Stimulated activated naive CD8-positive, alpha-beta T cell treated with anti-CD3 and anti-CD28 coated beads, Interleukin-15, amount 100 ng/mL, for 72 hours (primary cell): Measurements from ENCODE around the gene EIF4E1B.
A peak's percentile ranks its signal among the peaks of the same experiment; 100 is the strongest.
"Not testable (repeated sequence)": the region's sequence is repeated elsewhere in the genome, so short reads cannot be mapped to it uniquely, and the experiment has no call there.

Experiments
- ATAC-seq: fragments of 150-1000 bp; cut with Tn5 transposase; 2 replicates; pipeline ENCODE4 v1.10.0; 2021; ENCODE audit warnings: mild to moderate bottlenecking, moderate library complexity
- DNase-seq, 2 donors: peaks; one replicate each; pipeline ENCODE4 v3.0.0; 2021 to 2022
- H3K27ac Mint-ChIP-seq, 2 donors: one replicate each; pipeline ENCODE4 v1.8.0; 2022; ENCODE audit warnings: mild to moderate bottlenecking in 2 of 2, mixed read lengths in 2 of 2, moderate library complexity in 2 of 2
- H3K27me3 Mint-ChIP-seq: one replicate; pipeline ENCODE4 v1.8.0; 2022; ENCODE audit warnings: mixed read lengths
- H3K4me1 Mint-ChIP-seq: one replicate; pipeline ENCODE4 v1.8.0; 2022; ENCODE audit warnings: mild to moderate bottlenecking, mixed read lengths
- H3K4me3 Mint-ChIP-seq, 2 donors: one replicate each; pipeline ENCODE4 v1.8.0; 2022; ENCODE audit warnings: mild to moderate bottlenecking in 2 of 2, mixed read lengths in 2 of 2, moderate library complexity in 1 of 2
- H3K9me3 Mint-ChIP-seq, 2 donors: one replicate each; pipeline ENCODE4 v1.8.0; 2022; ENCODE audit warnings: mixed read lengths in 2 of 2

The EIF4E1B gene, protein sequence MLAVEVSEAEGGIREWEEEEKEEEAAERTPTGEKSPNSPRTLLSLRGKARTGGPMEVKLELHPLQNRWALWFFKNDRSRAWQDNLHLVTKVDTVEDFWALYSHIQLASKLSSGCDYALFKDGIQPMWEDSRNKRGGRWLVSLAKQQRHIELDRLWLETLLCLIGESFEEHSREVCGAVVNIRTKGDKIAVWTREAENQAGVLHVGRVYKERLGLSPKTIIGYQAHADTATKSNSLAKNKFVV

GRCh38 chr5:176629853-176630680, at the start of gene EIF4E1B, which contains the start of gene SNCB:
Gene EIF4E1B, plus strand, starts transcription at chr5:176630675. Its CDS starts 12,113 bp downstream, at chr5:176642788.
Gene SNCB, minus strand, starts transcription at chr5:176630534. Its CDS starts 880 bp downstream, at chr5:176629654.
- peaks cover 43% of the 10 kb centered on the region for H3K4me1 Mint-ChIP-seq
- peak within 1 kb of the TSS; percentile 46 to 71 for H3K4me3 Mint-ChIP-seq
- ATAC-seq (peak; percentile 90), DNase-seq (peak; percentile 60 to 68)
- H3K9me3 Mint-ChIP-seq: no peaks in the 10 kb centered on the region
- no peak within 1 kb of the TSS for H3K27ac Mint-ChIP-seq
- H3K27me3 Mint-ChIP-seq: peaks cover 98% of the 10 kb centered on the region

DNA sequence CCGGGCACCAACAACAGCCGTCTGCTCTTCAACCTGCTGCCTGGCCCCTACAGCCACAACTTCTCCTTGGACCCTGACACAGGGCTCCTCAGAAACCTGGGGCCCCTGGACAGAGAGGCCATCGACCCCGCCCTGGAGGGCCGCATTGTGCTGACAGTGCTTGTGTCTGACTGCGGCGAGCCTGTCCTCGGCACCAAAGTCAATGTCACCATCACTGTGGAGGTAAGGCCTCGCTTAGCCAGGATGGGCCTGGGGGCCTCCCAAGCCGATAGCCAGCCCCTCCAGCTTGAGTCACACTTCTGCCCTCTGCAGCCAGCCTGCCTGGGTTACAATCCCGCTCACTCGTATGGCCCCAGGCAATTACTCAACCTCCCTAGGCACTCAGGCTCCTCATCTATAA, 49.1 kb upstream of the EIF4E1B start:
- Mint-ChIP-seq H3K9me3 (peaks cover 7% of the 10 kb centered on the region in 2 donors), H3K4me1 (peaks cover 11% of the 10 kb centered on the region), H3K27ac (no peak overlapping the region), H3K4me3 (no peak overlapping the region), H3K27me3 (no peaks in the 10 kb centered on the region)
- DNase-seq (no peak), ATAC-seq (no peak)

GRCh38 chr5:176583076-176583475, 47.4 kb upstream of the EIF4E1B start:
- no peak for ATAC-seq
- H3K27me3 Mint-ChIP-seq: no peaks in the 10 kb centered on the region
- no peak overlapping the region for H3K4me3 Mint-ChIP-seq
- no peak for DNase-seq
- H3K9me3 Mint-ChIP-seq: peaks cover 7% of the 10 kb centered on the region in 2 donors
- H3K4me1 Mint-ChIP-seq: peaks cover 4% of the 10 kb centered on the region
- H3K27ac Mint-ChIP-seq: no peak overlapping the region

- Mint-ChIP-seq H3K4me3 (no peak overlapping the region), H3K4me1 (no peaks in the 10 kb centered on the region), H3K27me3 (no peaks in the 10 kb centered on the region), H3K27ac (no peak overlapping the region), H3K9me3 (peaks cover 7% of the 10 kb centered on the region in 2 donors)
- DNase-seq (no peak), ATAC-seq (no peak)
Measured at GRCh38 chr5:176587398-176587797, 43.1 kb upstream of the EIF4E1B start.

- H3K4me3 Mint-ChIP-seq: no peak overlapping the region
- DNase-seq (no peak), ATAC-seq (no peak)
- H3K27ac Mint-ChIP-seq: peak overlapping the region in 1 of 2 donors; percentile 40
- H3K4me1 Mint-ChIP-seq: no peaks in the 10 kb centered on the region
- H3K9me3 Mint-ChIP-seq: peaks cover 7% of the 10 kb centered on the region in 2 donors
- no peaks in the 10 kb centered on the region for H3K27me3 Mint-ChIP-seq
Measured at GRCh38 chr5:176588297-176588696, 42.2 kb upstream of the EIF4E1B start.

DNA sequence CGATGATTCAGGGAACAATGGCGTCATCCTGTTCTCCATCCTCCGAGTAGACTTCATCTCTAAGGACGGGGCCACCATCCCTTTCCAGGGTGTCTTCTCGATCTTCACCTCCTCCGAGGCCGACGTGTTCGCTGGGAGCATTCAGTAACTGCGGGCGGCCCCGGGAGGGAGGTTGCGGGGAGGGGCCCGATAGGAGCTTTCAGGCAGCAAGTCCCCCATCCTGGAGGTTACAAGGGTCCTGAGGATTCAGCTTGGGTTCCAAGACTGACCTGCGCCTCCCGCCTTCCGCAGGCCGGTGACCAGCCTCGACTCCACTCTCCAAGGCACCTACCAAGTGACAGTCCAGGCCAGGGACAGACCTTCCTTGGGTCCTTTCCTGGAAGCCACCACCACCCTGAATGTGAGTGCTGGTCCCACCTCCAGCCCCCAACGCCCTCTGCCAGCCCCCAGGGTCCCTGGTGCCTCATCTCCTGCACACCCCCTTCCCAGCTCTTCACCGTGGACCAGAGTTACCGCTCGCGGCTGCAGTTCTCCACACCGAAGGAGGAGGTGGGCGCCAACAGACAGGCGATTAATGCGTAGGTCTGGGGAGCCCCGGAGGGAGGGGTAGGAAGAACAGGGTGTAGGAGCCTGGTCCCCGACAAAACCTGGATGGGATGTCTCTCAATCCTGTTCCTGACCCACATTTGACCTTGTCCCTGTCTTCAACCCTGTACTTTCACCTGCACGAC, 41.3 kb upstream of the EIF4E1B start:
- Mint-ChIP-seq H3K27me3 (no peaks in the 10 kb centered on the region), H3K9me3 (peaks cover 7% of the 10 kb centered on the region in 2 donors), H3K27ac (no peak overlapping the region), H3K4me1 (no peaks in the 10 kb centered on the region), H3K4me3 (no peak overlapping the region)
- ATAC-seq (no peak), DNase-seq (no peak)

GRCh38 chr5:176590035-176590717, 40.3 kb upstream of the EIF4E1B start:
- no peak overlapping the region for H3K4me3 Mint-ChIP-seq
- peaks cover 5 to 6% of the 10 kb centered on the region in 2 donors for H3K9me3 Mint-ChIP-seq
- no peak for ATAC-seq
- no peak for DNase-seq
- peaks cover under 1% of the 10 kb centered on the region for H3K27me3 Mint-ChIP-seq
- H3K27ac Mint-ChIP-seq: no peak overlapping the region
- H3K4me1 Mint-ChIP-seq: no peaks in the 10 kb centered on the region

GRCh38 chr5:176591667-176592066, 38.8 kb upstream of the EIF4E1B start:
- not testable (repeated sequence) for H3K9me3 Mint-ChIP-seq, ATAC-seq, H3K4me1 Mint-ChIP-seq, H3K27ac Mint-ChIP-seq, H3K4me3 Mint-ChIP-seq, DNase-seq
- peaks cover 14% of the 10 kb centered on the region for H3K27me3 Mint-ChIP-seq

- Mint-ChIP-seq H3K4me3 (no peak overlapping the region), H3K4me1 (peaks cover 8% of the 10 kb centered on the region), H3K27me3 (peaks cover 14% of the 10 kb centered on the region), H3K27ac (no peak overlapping the region), H3K9me3 (no peaks in the 10 kb centered on the region)
- no peak for DNase-seq
- no peak for ATAC-seq
Measured at GRCh38 chr5:176592573-176592972, 37.9 kb upstream of the EIF4E1B start.

DNA sequence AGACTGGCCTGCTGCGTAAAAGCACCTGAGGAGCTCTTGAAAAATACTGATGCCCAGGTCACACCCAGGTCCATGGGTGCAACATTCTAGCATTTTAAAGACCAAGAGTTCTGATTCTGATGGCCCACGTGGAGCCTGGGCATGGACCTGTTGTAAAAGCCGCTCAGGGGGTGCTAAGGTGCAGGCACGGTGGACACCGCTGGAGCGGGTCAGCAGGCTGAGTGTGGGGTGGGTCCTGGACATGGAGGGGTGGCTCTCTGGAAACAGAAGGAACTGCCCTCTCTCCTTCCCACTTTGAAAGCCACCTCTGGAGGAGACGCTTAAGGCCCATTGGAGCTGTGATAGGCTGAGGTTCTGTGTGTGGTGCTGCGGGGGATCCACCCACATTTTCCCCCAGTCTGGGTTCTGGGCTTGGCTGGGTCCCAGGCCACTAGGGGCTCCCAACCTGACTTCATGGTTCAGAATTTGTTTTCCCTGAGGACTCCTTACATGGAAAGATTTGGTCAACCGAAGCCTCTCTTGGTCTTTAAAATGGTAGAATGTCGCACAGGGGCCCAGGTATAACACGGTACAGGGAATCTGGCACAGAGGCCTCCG, 37.1 kb upstream of the EIF4E1B start:
- Mint-ChIP-seq H3K4me3 (no peak overlapping the region), H3K9me3 (no peaks in the 10 kb centered on the region), H3K27me3 (peaks cover 20% of the 10 kb centered on the region), H3K4me1 (peaks cover 8% of the 10 kb centered on the region), H3K27ac (no peak overlapping the region)
- ATAC-seq (no peak), DNase-seq (no peak)

- Mint-ChIP-seq H3K9me3 (no peaks in the 10 kb centered on the region), H3K27ac (no peak overlapping the region), H3K27me3 (peaks cover 31% of the 10 kb centered on the region), H3K4me3 (no peak overlapping the region), H3K4me1 (peaks cover 14% of the 10 kb centered on the region)
- no peak for DNase-seq
- no peak for ATAC-seq
Measured at GRCh38 chr5:176594554-176594953, 35.9 kb upstream of the EIF4E1B start.

GRCh38 chr5:176595386-176595943, 35.0 kb upstream of the EIF4E1B start:
- Mint-ChIP-seq H3K27me3 (peaks cover 31% of the 10 kb centered on the region), H3K4me3 (no peak overlapping the region), H3K9me3 (no peaks in the 10 kb centered on the region), H3K4me1 (peaks cover 21% of the 10 kb centered on the region), H3K27ac (no peak overlapping the region)
- no peak for DNase-seq
- no peak for ATAC-seq

- ATAC-seq: no peak
- Mint-ChIP-seq H3K9me3 (no peaks in the 10 kb centered on the region), H3K27ac (no peak overlapping the region), H3K4me3 (peak overlapping the region; percentile 70 to 82), H3K27me3 (peaks cover 31% of the 10 kb centered on the region), H3K4me1 (peaks cover 21% of the 10 kb centered on the region)
- no peak for DNase-seq
Measured at GRCh38 chr5:176596069-176596644, 34.3 kb upstream of the EIF4E1B start.

GRCh38 chr5:176596689-176597416, 33.6 kb upstream of the EIF4E1B start:
- H3K9me3 Mint-ChIP-seq: no peaks in the 10 kb centered on the region

More at GRCh38 chr5:176596689-176597416, 33.6 kb upstream of the EIF4E1B start:
- no peak overlapping the region for H3K27ac Mint-ChIP-seq
- peak; percentile 75 to 81 for DNase-seq
- H3K27me3 Mint-ChIP-seq: peaks cover 32% of the 10 kb centered on the region
- H3K4me3 Mint-ChIP-seq: peak overlapping the region; percentile 71 to 82
- H3K4me1 Mint-ChIP-seq: peaks cover 21% of the 10 kb centered on the region
- ATAC-seq: peak; percentile 85
